Kidney (tissue), 14 donors: Measurements from ENCODE around the gene USH2A. TPM values are rescaled to one million over a fixed set of nuclear protein-coding genes. Genes with fewer than 3 reads are reported as not detected.

Experiments
- DNase-seq, 5 donors: peaks; one replicate each; pipeline ENCODE4 v3.0.0-alpha.2; 2013 to 2020
- FAIRE-seq: peaks from 2 replicates; lab custom pipeline; 2012; peaks lifted over from hg19 to GRCh38; lab: Jason Lieb, UNC
- H3K27ac ChIP-seq, 2 donors: one replicate each; pipeline ENCODE4 v1.7.0; 2013; ENCODE audit warnings: low read depth in 2 of 2, low read length in 2 of 2, inconsistent platforms in 1 of 2
- H3K27me3 ChIP-seq: one replicate; pipeline ENCODE4 v1.7.1; 2013; ENCODE audit warnings: low read length, inconsistent platforms; ENCODE audit not compliant: control insufficient read depth, insufficient read depth
- H3K36me3 ChIP-seq, 3 donors: one replicate each; pipeline versions ENCODE4 v1.7.0 to v1.7.1; 2013; ENCODE audit warnings: low read length in 3 of 3, control low read depth in 1 of 3, inconsistent platforms in 1 of 3; ENCODE audit not compliant: insufficient read depth in 3 of 3, control insufficient read depth in 2 of 3
- H3K4me1 ChIP-seq, 3 donors: one replicate each; pipeline versions ENCODE4 v1.7.0 to v1.7.1; 2013; ENCODE audit warnings: low read length in 3 of 3, inconsistent platforms in 1 of 3, low read depth in 1 of 3; ENCODE audit not compliant: control insufficient read depth in 2 of 3, insufficient read depth in 2 of 3
- H3K4me3 ChIP-seq, 3 donors: one replicate each; pipeline versions ENCODE4 v1.7.0 to v1.8.1; 2013; ENCODE audit warnings: low read length in 3 of 3, control low read depth in 1 of 3, inconsistent platforms in 1 of 3
- H3K9ac ChIP-seq, 3 donors: one replicate each; pipeline versions ENCODE4 v1.7.0 to v1.7.1; 2013; ENCODE audit warnings: low read length in 3 of 3, control low read depth in 1 of 3, inconsistent platforms in 1 of 3
- H3K9me3 ChIP-seq, 3 donors: one replicate each; pipeline versions ENCODE4 v1.7.0 to v1.7.1; 2013; ENCODE audit warnings: low read length in 3 of 3, control low read depth in 1 of 3, inconsistent platforms in 1 of 3; ENCODE audit not compliant: control insufficient read depth in 2 of 3, insufficient read depth in 1 of 3
- CTCF ChIP-seq: IDR thresholded peaks from 3 replicates; pipeline ENCODE4 v1.5.1; 2012; ENCODE audit warnings: mild to moderate bottlenecking, moderate library complexity, borderline replicate concordance; ENCODE audit not compliant: insufficient read depth; ENCODE audit errors: extremely low read depth
- intact Hi-C: fragments of 100-400 bp; cut with DNase I; formaldehyde crosslinking; loops from one replicate; pipeline ENCODE4 v1.11.1; 2022
- polyA plus RNA-seq: library from polyadenylated mRNA; stranded (reverse); fragments of 350-450 nt; fragmentation: Illumina TruSeq; extraction: RNeasy Lipid Tissue Mini Kit (QIAGEN cat#74804); gene quantifications from one replicate; pipeline ENCODE4 v1.2.3, GENCODE V29; 2014; ENCODE audit warnings: low read depth, low replicate concordance; ENCODE audit not compliant: insufficient read depth
- total RNA-seq: library from RNA; stranded (reverse); fragmentation: NEBNext Ultra II Directional; extraction: Animal tissue kit (Norgen Biotek cat#: 25700); gene quantifications from one replicate; pipeline ENCODE4 v1.2.1, GENCODE V29; 2021
- donor health status: control.
- donor health status: control.
- donor health status: control.
- donor health status: control.
- donor health status: control.
- donor health status: DM: yes; HTN: yes; CAD: no.
- donor health status: Normal renal cell carcinoma (clear cell type).

USH2A gene
- total and polyA plus RNA-seq, 2 donors from 2014 or later = 0.06 TPM; not detected in 1

- no peak overlapping the region for H3K9ac ChIP-seq
- no peaks in the 10 kb centered on the region for H3K4me1 ChIP-seq
- FAIRE-seq = no peak
- DNase-seq = no peak
- H3K9me3 ChIP-seq = no peaks in the 10 kb centered on the region
- H3K27ac ChIP-seq = no peak overlapping the region
- intact Hi-C loops = no loop called here
- no peak overlapping the region for H3K4me3 ChIP-seq
- H3K36me3 ChIP-seq = no peaks in the 10 kb centered on the region
- TF ChIP-seq CTCF = no peak
- H3K27me3 ChIP-seq = no peaks in the 10 kb centered on the region
Observed at GRCh38 chr1:216389774-216390173, 33.5 kb downstream of the USH2A start.

GRCh38 chr1:216388558-216388957 is 34.7 kb downstream of the USH2A start:
- intact Hi-C loops = no loop called here
- no peak for FAIRE-seq
- Histone ChIP-seq H3K36me3 (no peaks in the 10 kb centered on the region), H3K4me3 (no peak overlapping the region), H3K27me3 (no peaks in the 10 kb centered on the region), H3K9ac (no peak overlapping the region), H3K9me3 (no peaks in the 10 kb centered on the region), H3K4me1 (no peaks in the 10 kb centered on the region), H3K27ac (no peak overlapping the region)
- TF ChIP-seq CTCF = no peak
- no peak for DNase-seq

GRCh38 chr1:216387782-216388181 is 35.5 kb downstream of the USH2A start:
- intact Hi-C loops = no loop called here
- no peak for TF ChIP-seq CTCF
- Histone ChIP-seq H3K9me3 (no peaks in the 10 kb centered on the region), H3K9ac (no peak overlapping the region), H3K4me3 (no peak overlapping the region), H3K27me3 (no peaks in the 10 kb centered on the region), H3K4me1 (no peaks in the 10 kb centered on the region), H3K36me3 (no peaks in the 10 kb centered on the region), H3K27ac (no peak overlapping the region)
- DNase-seq = no peak
- FAIRE-seq = no peak

GRCh38 chr1:216379441-216379840 is 43.8 kb downstream of the USH2A start:
- DNase-seq = no peak
- no peak for TF ChIP-seq CTCF
- Histone ChIP-seq H3K9ac (no peak overlapping the region), H3K27me3 (no peaks in the 10 kb centered on the region), H3K36me3 (no peaks in the 10 kb centered on the region), H3K9me3 (no peaks in the 10 kb centered on the region), H3K4me3 (no peak overlapping the region), H3K27ac (no peak overlapping the region), H3K4me1 (no peaks in the 10 kb centered on the region)
- no peak for FAIRE-seq
- intact Hi-C loops = no loop called here
